Peyer's patch (tissue), 4 donors: ENCODE data around the gene HACD2.

Experiments used
- CTCF ChIP-seq, 6 experiments: fragments of 450-650 bp in 4 of 6; fragments of 200-600 bp in 2 of 6; sonication (generic) in 1 of 6; IDR thresholded peaks; one replicate each; pipeline ENCODE4 v1.5.1; 2017 to 2019; ENCODE audit warnings: antibody characterized with exemption in 6 of 6, mild to moderate bottlenecking in 3 of 6, moderate library complexity in 1 of 6
- POLR2A ChIP-seq, 2 donors: fragments of 450-650 bp; IDR thresholded peaks; one replicate each; pipeline ENCODE4 v1.5.1; 2017; ENCODE audit warnings: antibody characterized with exemption in 2 of 2, mild to moderate bottlenecking in 2 of 2, moderate library complexity in 2 of 2

DNA sequence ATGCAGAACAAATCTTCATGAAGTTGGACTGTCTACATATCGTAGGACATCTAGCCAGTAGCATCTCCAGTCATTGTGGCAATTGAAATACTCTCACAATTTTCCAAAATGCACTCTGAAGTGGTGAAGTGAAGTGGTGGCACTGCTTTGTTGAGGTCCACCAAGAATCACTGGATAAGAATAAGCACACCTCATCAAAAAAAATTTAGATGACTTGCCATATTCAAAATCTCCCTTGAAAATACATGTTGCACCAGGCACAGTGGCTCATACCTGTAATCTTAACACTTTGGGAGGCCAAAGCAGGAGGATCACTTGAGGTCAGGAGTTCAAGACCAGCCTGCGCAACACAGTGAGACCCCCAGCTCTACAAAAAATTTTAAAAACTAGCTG is 12.9 kb downstream of the HACD2 start:
- TF ChIP-seq CTCF (IDR thresholded peaks at IDR 0.05) (no peak), POLR2A (IDR thresholded peaks at IDR 0.05) (no peak)
